Activated T-helper 1 cell treated with anti-CD3 and anti-CD28 coated beads, Interleukin-12 subunit alpha, Interleukin-12 subunit beta, Interleukin-2, Interleukin-4 antibody, amounts not matched to agents 30 ng/mL and 10 ng/mL and 1 ng/mL, durations not matched to agents 14 hours and 24 hours and 36 hours (primary cell): ENCODE data around the gene SMURF2. TPM values are rescaled to one million over a fixed set of nuclear protein-coding genes. Genes with fewer than 3 reads are reported as not detected.
A peak's percentile ranks its signal among the peaks of the same experiment; 100 is the strongest.
"Not testable (repeated sequence)": the region's sequence is repeated elsewhere in the genome, so short reads cannot be mapped to it uniquely, and the experiment has no call there.

Experiments used
- DNase-seq: peaks from one replicate; pipeline ENCODE4 v3.0.0; 2021; ENCODE audit warnings: low spot score
- H3K27ac Mint-ChIP-seq: one replicate; pipeline ENCODE4 v1.8.0; 2021; ENCODE audit warnings: mild to moderate bottlenecking, mixed read lengths
- H3K27me3 Mint-ChIP-seq: one replicate; pipeline ENCODE4 v1.8.0; 2022; ENCODE audit warnings: mild to moderate bottlenecking, moderate library complexity, mixed read lengths; ENCODE audit not compliant: insufficient read depth
- H3K36me3 Mint-ChIP-seq: one replicate; pipeline ENCODE4 v1.8.0; 2021; ENCODE audit warnings: low read depth, mixed read lengths
- H3K4me1 Mint-ChIP-seq: one replicate; pipeline ENCODE4 v1.8.0; 2021; ENCODE audit warnings: low read depth, mixed read lengths
- H3K4me3 Mint-ChIP-seq: one replicate; pipeline ENCODE4 v1.8.0; 2021; ENCODE audit warnings: mild to moderate bottlenecking, moderate library complexity, mixed read lengths
- H3K9me3 Mint-ChIP-seq: one replicate; pipeline ENCODE4 v1.8.0; 2021; ENCODE audit warnings: mixed read lengths
- intact Hi-C: fragments of 100-400 bp; cut with micrococcal nuclease; formaldehyde crosslinking; loops from one replicate; pipeline ENCODE4 v1.15.1; 2024
- total RNA-seq: library from RNA; stranded (reverse); gene quantifications from 2 replicates; pipeline ENCODE4 v1.2.3, GENCODE V29; 2022

Gene SMURF2
- total RNA-seq, 1 donor from 2014 or later, result 11.1 TPM

GRCh38 chr17:64596988-64597387 is 65.1 kb downstream of the SMURF2 start:
- Mint-ChIP-seq H3K36me3 (peaks cover 12% of the 10 kb centered on the region), H3K4me1 (peaks cover 29% of the 10 kb centered on the region), H3K4me3 (no peak overlapping the region), H3K27ac (no peak overlapping the region), H3K27me3 (no peaks in the 10 kb centered on the region), H3K9me3 (no peaks in the 10 kb centered on the region)
- DNase-seq, result no peak
- intact Hi-C loops, result no loop called here

- no peaks in the 10 kb centered on the region for H3K9me3 Mint-ChIP-seq
- peaks cover 13% of the 10 kb centered on the region for H3K36me3 Mint-ChIP-seq
- H3K4me3 Mint-ChIP-seq, result no peak overlapping the region
- no peak for DNase-seq
- no peaks in the 10 kb centered on the region for H3K27me3 Mint-ChIP-seq
- intact Hi-C loops, result no loop called here
- no peak overlapping the region for H3K27ac Mint-ChIP-seq
- H3K4me1 Mint-ChIP-seq, result peaks cover 29% of the 10 kb centered on the region
Observed at GRCh38 chr17:64596439-64596838, 65.7 kb downstream of the SMURF2 start.

- no peaks in the 10 kb centered on the region for H3K27me3 Mint-ChIP-seq
- H3K27ac Mint-ChIP-seq, result no peak overlapping the region
- DNase-seq, result no peak
- H3K4me1 Mint-ChIP-seq, result peaks cover 9% of the 10 kb centered on the region
- peaks cover 16% of the 10 kb centered on the region for H3K36me3 Mint-ChIP-seq
- no peak overlapping the region for H3K4me3 Mint-ChIP-seq
- intact Hi-C loops, result no loop called here
- H3K9me3 Mint-ChIP-seq, result no peaks in the 10 kb centered on the region
Observed at GRCh38 chr17:64591944-64592343, 70.2 kb downstream of the SMURF2 start.

- DNase-seq, result no peak
- intact Hi-C loops, result no loop called here
- Mint-ChIP-seq H3K4me1 (peaks cover 13% of the 10 kb centered on the region), H3K36me3 (peaks cover 9% of the 10 kb centered on the region), H3K4me3 (no peak overlapping the region), H3K27ac (no peak overlapping the region), H3K9me3 (no peaks in the 10 kb centered on the region), H3K27me3 (no peaks in the 10 kb centered on the region)
Observed at GRCh38 chr17:64585146-64585545, 77.0 kb downstream of the SMURF2 start.

GRCh38 chr17:64583038-64583437 is 79.1 kb downstream of the SMURF2 start:
- no peak for DNase-seq

DNA sequence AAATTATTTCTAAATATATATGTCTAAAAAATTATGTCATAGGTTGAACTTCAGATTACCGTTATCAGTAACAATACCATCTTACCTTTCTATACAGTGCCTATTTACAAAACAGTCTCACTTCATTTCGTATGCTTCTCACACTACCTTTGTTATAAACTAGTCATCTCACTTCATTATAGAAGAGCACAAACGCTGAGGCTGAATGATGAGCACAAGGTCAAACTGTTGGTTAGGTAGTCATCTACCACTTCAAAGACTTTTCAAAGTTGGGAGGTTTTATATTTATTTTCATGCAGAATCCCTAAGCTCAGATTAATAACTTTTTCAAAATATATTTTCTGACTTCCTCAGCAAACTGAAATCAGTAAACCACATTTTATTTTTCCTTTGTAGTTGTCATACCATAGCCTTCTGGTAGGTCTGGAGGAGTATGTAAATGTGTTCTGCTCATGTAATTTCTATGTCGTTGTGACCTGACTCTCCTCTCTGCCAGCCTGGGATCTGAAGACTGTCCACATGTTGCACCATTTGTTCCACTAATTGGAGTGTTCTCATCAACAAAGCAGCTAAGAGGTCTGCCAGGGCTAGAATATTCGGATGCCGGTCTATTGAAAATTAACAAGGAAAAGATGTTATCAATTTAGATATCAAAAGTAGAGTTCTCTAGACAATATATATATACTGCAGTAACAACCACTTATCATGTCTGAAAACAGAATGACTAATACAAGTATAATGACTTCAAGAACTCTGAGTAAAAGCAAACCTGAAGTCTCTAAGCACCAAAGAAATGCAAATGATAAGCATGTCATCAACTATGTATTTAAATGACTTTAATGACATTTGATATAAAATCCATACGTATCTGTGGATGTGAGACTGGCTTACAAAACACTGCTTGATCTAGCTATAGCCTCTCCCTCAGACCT is 81.5 kb downstream of the SMURF2 start:
- Mint-ChIP-seq H3K27ac (peak overlapping the region; percentile 94), H3K9me3 (no peaks in the 10 kb centered on the region), H3K4me1 (peaks cover 13% of the 10 kb centered on the region), H3K27me3 (no peaks in the 10 kb centered on the region), H3K4me3 (no peak overlapping the region), H3K36me3 (peaks cover 13% of the 10 kb centered on the region)
- no peak for DNase-seq
- intact Hi-C loops, result loop anchor here (1.0 to 2.0 kb wide), 5 partner anchors 7 to 74 kb away; partner anchors contain the start of genes CEP95 and DDX5

More at GRCh38 chr17:64583038-64583437, 79.1 kb downstream of the SMURF2 start:
- Mint-ChIP-seq H3K9me3 (no peaks in the 10 kb centered on the region), H3K27ac (no peak overlapping the region), H3K36me3 (peaks cover 9% of the 10 kb centered on the region), H3K27me3 (no peaks in the 10 kb centered on the region), H3K4me3 (no peak overlapping the region), H3K4me1 (peaks cover 13% of the 10 kb centered on the region)
- intact Hi-C loops, result no loop called here

DNA sequence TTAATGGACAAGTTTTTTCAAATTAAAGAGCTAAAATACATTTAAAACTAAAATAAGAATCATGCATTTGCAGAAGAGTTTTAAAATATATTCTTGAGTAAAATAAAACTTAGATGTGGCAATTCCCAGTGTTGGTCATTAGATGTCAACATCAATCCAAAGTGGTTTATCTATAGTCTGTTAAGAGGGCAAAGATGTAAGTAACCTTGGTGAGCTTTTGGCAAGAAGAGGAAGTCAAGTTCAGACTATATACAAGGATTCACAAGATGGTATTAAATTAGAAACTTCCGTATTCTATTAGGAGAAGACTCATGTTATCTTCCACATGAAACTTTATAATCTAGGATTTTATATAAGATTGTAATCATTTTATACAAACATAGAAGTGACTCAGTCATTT is 82.2 kb downstream of the SMURF2 start:
- intact Hi-C loops, result loop anchor here (2.0 kb wide), 2 partner anchors 55 to 69 kb away; no protein-coding TSS in a partner anchor
- no peaks in the 10 kb centered on the region for H3K27me3 Mint-ChIP-seq
- DNase-seq, result no peak
- no peak overlapping the region for H3K4me3 Mint-ChIP-seq
- H3K9me3 Mint-ChIP-seq, result no peaks in the 10 kb centered on the region
- H3K27ac Mint-ChIP-seq, result no peak overlapping the region
- H3K4me1 Mint-ChIP-seq, result peaks cover 13% of the 10 kb centered on the region
- peaks cover 13% of the 10 kb centered on the region for H3K36me3 Mint-ChIP-seq

DNA sequence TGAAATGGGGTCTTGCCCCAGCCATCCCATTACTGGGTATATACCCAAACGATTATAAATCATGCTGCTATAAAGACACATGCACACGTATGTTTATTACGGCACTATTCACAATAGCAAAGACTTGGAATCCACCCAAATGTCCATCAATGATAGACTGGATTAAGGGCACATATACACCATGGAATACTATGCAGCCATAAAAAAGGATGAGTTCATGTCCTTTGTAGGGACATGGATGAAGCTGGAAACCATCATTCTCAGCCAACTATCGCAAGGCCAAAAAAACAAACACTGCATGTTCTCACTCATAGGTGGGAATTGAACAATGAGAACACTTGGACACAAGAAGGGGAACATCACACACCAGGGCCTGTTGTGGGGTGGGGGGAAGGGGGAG is 85.1 kb downstream of the SMURF2 start:
- H3K36me3 Mint-ChIP-seq, result peaks cover 14% of the 10 kb centered on the region
- DNase-seq, H3K4me3 Mint-ChIP-seq, H3K27me3 Mint-ChIP-seq, intact Hi-C loops, H3K27ac Mint-ChIP-seq, H3K9me3 Mint-ChIP-seq: not testable (repeated sequence)
- peaks cover 30% of the 10 kb centered on the region for H3K4me1 Mint-ChIP-seq

DNA sequence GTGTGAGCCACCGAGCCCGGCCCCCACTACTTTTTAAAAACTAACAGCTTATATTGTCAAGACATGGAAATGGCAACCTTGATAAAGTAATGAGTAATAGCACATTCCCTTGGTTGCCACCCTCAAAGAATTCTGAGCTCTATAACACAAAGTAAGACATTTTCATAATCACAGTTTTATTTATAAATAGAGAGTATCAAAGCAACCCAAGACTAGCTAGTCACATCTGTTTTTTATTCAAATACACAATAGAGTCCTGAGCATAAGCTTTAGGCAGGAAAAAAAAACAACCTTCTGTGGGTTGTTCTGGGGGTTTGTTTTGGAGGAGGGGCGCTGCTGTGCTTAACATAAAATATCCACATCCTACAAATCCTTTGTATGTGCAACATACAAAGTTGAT is 86.7 kb downstream of the SMURF2 start:
- H3K27me3 Mint-ChIP-seq, result no peaks in the 10 kb centered on the region
- intact Hi-C loops, result no loop called here
- no peak overlapping the region for H3K4me3 Mint-ChIP-seq

DNA sequence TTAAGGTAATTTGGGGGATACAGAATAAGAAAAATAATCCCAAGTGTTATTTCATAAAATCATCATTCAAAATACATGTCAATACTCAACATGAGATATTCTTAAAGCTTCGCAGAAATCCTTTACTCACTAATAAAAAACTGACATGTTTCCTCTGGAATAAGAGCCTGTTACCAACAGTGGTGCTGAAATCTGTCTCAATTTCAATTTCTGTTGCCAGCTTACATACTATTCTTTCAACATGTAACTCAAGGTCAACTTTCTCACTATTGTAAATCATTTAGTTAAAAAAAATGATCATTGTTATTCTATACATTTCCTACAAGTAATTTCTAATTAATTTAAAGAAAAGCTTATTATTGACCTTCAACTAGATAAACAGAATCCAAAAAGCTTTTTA is 87.5 kb downstream of the SMURF2 start:
- Mint-ChIP-seq H3K4me3 (no peak overlapping the region), H3K9me3 (no peaks in the 10 kb centered on the region), H3K27ac (no peak overlapping the region), H3K36me3 (peaks cover 6% of the 10 kb centered on the region), H3K4me1 (peaks cover 17% of the 10 kb centered on the region), H3K27me3 (no peaks in the 10 kb centered on the region)
- DNase-seq, result no peak
- intact Hi-C loops, result no loop called here

More for the DNA sequence above, 86.7 kb downstream of the SMURF2 start:
- DNase-seq, result no peak
- Mint-ChIP-seq H3K27ac (no peak overlapping the region), H3K4me1 (peaks cover 19% of the 10 kb centered on the region), H3K9me3 (no peaks in the 10 kb centered on the region), H3K36me3 (peaks cover 6% of the 10 kb centered on the region)

DNA sequence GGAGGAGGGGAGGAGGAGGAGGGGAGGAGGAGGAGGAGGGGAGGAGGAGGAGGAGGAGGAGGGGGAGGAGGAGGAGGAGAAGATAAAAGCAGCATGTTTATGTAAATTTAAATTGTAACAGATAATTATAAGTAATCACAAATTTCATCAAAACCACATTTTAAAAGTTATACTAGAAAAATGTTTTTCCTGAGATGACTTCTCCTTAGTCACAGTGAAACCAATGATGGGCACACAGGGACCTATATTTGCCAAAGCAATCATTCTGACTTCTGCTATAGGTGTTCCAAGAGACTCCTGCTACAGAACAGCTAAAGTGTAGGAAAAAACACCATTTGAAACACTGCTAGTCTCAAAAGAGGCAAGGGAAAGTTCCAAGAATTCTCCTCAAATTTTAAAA is 88.9 kb downstream of the SMURF2 start:
- Mint-ChIP-seq H3K36me3 (peaks cover 6% of the 10 kb centered on the region), H3K9me3 (no peaks in the 10 kb centered on the region), H3K27me3 (no peaks in the 10 kb centered on the region), H3K4me3 (no peak overlapping the region), H3K4me1 (peaks cover 17% of the 10 kb centered on the region), H3K27ac (peak overlapping the region; percentile 70)
- intact Hi-C loops, result loop anchor here (1.0 to 2.0 kb wide), 5 partner anchors 8 to 66 kb away; partner anchors contain the start of genes CEP95 and DDX5
- DNase-seq, result no peak

DNA sequence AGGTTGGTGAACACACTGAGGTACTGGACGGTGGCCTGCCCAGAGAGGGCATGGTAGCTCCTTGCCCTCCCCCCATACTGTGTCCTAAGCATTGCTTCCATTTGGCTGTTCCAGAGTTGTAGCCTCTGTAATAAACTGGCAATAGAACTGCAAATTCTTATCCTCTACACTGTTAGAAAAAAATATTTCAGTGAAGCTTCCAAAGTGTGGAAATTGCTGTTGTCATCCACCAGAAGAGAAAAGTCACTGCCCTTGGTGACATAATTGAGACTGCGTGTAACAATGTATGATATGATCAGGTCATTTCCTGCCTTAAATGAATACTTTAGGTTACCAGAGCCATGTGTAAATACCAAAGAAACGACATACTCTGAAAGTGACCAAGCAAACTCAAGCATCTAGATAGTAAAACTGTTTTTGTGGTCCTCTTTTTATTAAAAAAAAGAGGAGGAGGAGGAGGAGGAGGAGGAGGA is 89.4 kb downstream of the SMURF2 start:
- Mint-ChIP-seq H3K4me1 (peaks cover 17% of the 10 kb centered on the region), H3K4me3 (peak overlapping the region; percentile 40), H3K36me3 (peaks cover 6% of the 10 kb centered on the region), H3K9me3 (no peaks in the 10 kb centered on the region), H3K27ac (peak overlapping the region; percentile 82), H3K27me3 (no peaks in the 10 kb centered on the region)
- intact Hi-C loops, result loop anchor here (1.0 to 2.0 kb wide), 6 partner anchors 9 to 77 kb away; partner anchors contain the start of genes CEP95 and DDX5
- DNase-seq, result peak; percentile 3

GRCh38 chr17:64571746-64572145 is 90.4 kb downstream of the SMURF2 start:
- H3K4me3 Mint-ChIP-seq, result no peak overlapping the region
- H3K4me1 Mint-ChIP-seq, result peaks cover 17% of the 10 kb centered on the region
- peaks cover 2% of the 10 kb centered on the region for H3K36me3 Mint-ChIP-seq
- DNase-seq, result no peak
- H3K27me3 Mint-ChIP-seq, result no peaks in the 10 kb centered on the region
- H3K27ac Mint-ChIP-seq, result no peak overlapping the region
- intact Hi-C loops, result loop anchor here (1.0 to 2.0 kb wide), 4 partner anchors 27 to 78 kb away; partner anchors contain the start of genes CEP95 and DDX5
- H3K9me3 Mint-ChIP-seq, result no peaks in the 10 kb centered on the region
